ENCODE data around the gene TBX1.

DNA sequence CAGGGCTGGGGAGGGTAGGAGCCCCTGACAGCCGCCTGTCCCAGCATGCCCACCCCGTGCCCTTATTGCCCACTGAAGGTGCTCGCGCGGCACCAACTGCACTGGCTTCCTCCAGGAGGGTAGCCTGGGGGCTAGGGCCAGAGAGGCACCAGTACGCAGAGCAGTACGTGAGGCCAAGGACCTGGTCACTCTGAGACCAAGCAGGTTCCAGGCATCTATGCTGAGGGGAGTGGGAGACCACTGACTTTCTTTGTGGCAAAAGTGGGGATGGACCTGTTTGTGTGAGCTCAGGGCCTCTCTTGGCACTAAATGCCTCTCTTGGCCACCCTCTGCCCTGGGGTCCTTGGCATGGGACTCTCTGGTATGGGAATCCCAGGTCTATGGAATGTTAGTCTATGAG lies 26.4 kb upstream of the TBX1 start:
- TF ChIP-seq, protein P1, sequence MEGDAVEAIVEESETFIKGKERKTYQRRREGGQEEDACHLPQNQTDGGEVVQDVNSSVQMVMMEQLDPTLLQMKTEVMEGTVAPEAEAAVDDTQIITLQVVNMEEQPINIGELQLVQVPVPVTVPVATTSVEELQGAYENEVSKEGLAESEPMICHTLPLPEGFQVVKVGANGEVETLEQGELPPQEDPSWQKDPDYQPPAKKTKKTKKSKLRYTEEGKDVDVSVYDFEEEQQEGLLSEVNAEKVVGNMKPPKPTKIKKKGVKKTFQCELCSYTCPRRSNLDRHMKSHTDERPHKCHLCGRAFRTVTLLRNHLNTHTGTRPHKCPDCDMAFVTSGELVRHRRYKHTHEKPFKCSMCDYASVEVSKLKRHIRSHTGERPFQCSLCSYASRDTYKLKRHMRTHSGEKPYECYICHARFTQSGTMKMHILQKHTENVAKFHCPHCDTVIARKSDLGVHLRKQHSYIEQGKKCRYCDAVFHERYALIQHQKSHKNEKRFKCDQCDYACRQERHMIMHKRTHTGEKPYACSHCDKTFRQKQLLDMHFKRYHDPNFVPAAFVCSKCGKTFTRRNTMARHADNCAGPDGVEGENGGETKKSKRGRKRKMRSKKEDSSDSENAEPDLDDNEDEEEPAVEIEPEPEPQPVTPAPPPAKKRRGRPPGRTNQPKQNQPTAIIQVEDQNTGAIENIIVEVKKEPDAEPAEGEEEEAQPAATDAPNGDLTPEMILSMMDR (IDR thresholded peaks at IDR 0.05; ENCODE audit: poor library complexity, severe bottlenecking) = no peak
- TF ChIP-seq, protein P2, sequence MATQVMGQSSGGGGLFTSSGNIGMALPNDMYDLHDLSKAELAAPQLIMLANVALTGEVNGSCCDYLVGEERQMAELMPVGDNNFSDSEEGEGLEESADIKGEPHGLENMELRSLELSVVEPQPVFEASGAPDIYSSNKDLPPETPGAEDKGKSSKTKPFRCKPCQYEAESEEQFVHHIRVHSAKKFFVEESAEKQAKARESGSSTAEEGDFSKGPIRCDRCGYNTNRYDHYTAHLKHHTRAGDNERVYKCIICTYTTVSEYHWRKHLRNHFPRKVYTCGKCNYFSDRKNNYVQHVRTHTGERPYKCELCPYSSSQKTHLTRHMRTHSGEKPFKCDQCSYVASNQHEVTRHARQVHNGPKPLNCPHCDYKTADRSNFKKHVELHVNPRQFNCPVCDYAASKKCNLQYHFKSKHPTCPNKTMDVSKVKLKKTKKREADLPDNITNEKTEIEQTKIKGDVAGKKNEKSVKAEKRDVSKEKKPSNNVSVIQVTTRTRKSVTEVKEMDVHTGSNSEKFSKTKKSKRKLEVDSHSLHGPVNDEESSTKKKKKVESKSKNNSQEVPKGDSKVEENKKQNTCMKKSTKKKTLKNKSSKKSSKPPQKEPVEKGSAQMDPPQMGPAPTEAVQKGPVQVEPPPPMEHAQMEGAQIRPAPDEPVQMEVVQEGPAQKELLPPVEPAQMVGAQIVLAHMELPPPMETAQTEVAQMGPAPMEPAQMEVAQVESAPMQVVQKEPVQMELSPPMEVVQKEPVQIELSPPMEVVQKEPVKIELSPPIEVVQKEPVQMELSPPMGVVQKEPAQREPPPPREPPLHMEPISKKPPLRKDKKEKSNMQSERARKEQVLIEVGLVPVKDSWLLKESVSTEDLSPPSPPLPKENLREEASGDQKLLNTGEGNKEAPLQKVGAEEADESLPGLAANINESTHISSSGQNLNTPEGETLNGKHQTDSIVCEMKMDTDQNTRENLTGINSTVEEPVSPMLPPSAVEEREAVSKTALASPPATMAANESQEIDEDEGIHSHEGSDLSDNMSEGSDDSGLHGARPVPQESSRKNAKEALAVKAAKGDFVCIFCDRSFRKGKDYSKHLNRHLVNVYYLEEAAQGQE (IDR thresholded peaks at IDR 0.05; ENCODE audit: borderline replicate concordance) = no peak
- TF ChIP-seq EZH2 (IDR thresholded peaks at IDR 0.05; ENCODE audit: borderline replicate concordance, insufficient read depth, low read length, poor library complexity, severe bottlenecking) = no peak
- no peak for TF ChIP-seq EP300 (conservative IDR thresholded peaks at IDR 0.05; ENCODE audit: poor library complexity, severe bottlenecking)
- no peak for TF ChIP-seq POLR2AphosphoS5 (IDR thresholded peaks at IDR 0.05)
- TF ChIP-seq SMC3 (conservative IDR thresholded peaks at IDR 0.05; ENCODE audit: poor library complexity) = no peak

Data from neural cell (in vitro differentiated cells).